HG03442 (cell line): ENCODE data around the gene MESD.

Experiments used
- ATAC-seq: cut with Tn5 transposase; IDR thresholded peaks from one replicate; pipeline ENCODE4 v1.9.1; 2021; ENCODE audit warnings: mild to moderate bottlenecking, moderate library complexity; ENCODE audit not compliant: unreplicated experiment

MESD gene

GRCh38 chr15:80989518-80990478, at the start of gene MESD:
MESD (minus strand) TSS chr15:80989819; CDS start chr15:80989791, 28 bp downstream.
- peak; percentile 94 for ATAC-seq

GRCh38 chr15:81038975-81039607, 49.5 kb upstream of the MESD start:
- no peak for ATAC-seq

GRCh38 chr15:81037952-81038743, 48.5 kb upstream of the MESD start:
- no peak for ATAC-seq

GRCh38 chr15:81033508-81033907, 43.9 kb upstream of the MESD start:
- ATAC-seq: no peak

GRCh38 chr15:81032818-81033217, 43.2 kb upstream of the MESD start:
- ATAC-seq: no peak

GRCh38 chr15:81032355-81032754, 42.7 kb upstream of the MESD start:
- ATAC-seq: no peak

- ATAC-seq: no peak
Observed at GRCh38 chr15:81031203-81031602, 41.6 kb upstream of the MESD start.

GRCh38 chr15:81030301-81030750, 40.7 kb upstream of the MESD start:
- ATAC-seq: no peak

GRCh38 chr15:81029414-81030300, 40.0 kb upstream of the MESD start:
- ATAC-seq: no peak

GRCh38 chr15:81026836-81027599, 37.4 kb upstream of the MESD start:
- no peak for ATAC-seq

GRCh38 chr15:81025721-81026370, 36.2 kb upstream of the MESD start:
- no peak for ATAC-seq

- ATAC-seq: no peak
Observed at GRCh38 chr15:81024936-81025335, 35.3 kb upstream of the MESD start.

- ATAC-seq: no peak
Observed at GRCh38 chr15:81024265-81024872, 34.8 kb upstream of the MESD start.

GRCh38 chr15:81023483-81024264, 34.1 kb upstream of the MESD start:
- peak; percentile 88 for ATAC-seq

GRCh38 chr15:81021321-81021720, 31.7 kb upstream of the MESD start:
- ATAC-seq: no peak

- no peak for ATAC-seq
Observed at GRCh38 chr15:81018197-81018596, 28.6 kb upstream of the MESD start.

- no peak for ATAC-seq
Observed at GRCh38 chr15:81016489-81017068, 27.0 kb upstream of the MESD start.
